Hypothalamus (tissue), 51 donors: ENCODE data around the gene MMRN2.
A peak's percentile ranks its signal among the peaks of the same experiment; 100 is the strongest.
"Not testable (repeated sequence)": the region's sequence is repeated elsewhere in the genome, so short reads cannot be mapped to it uniquely, and the experiment has no call there.

ENCODE experiments used
- DNase-seq, 51 donors: peaks; one replicate each; lab custom pipeline; 2025; lab: John Stamatoyannopoulos, UW

The MMRN2 gene

GRCh38 chr10:86958116-86958900, 893 bp upstream of the MMRN2 start, which contains the start of gene SNCG:
SNCG (plus strand) TSS chr10:86958599; CDS start chr10:86958698, 99 bp downstream.
- DNase-seq = peak in 20 of 51 donors; percentile 5 to 61 (median 44)

GRCh38 chr10:86956848-86957448, 467 bp downstream of the MMRN2 start:
- no peak for DNase-seq

GRCh38 chr10:86956195-86956847, 1.1 kb downstream of the MMRN2 start:
- DNase-seq = no peak

GRCh38 chr10:86955501-86956194, 1.8 kb downstream of the MMRN2 start:
- no peak for DNase-seq

- no peak for DNase-seq
Measured at GRCh38 chr10:86954681-86955500, 2.5 kb downstream of the MMRN2 start.

GRCh38 chr10:86953747-86954680, 3.4 kb downstream of the MMRN2 start:
- peak in 21 of 51 donors; percentile 21 to 70 (median 46) for DNase-seq

- not testable (repeated sequence) for DNase-seq
Measured at GRCh38 chr10:86952697-86953096, 4.7 kb downstream of the MMRN2 start.

- DNase-seq = no peak
Measured at GRCh38 chr10:86952106-86952505, 5.3 kb downstream of the MMRN2 start.

- DNase-seq = no peak
Measured at GRCh38 chr10:86951184-86951761, 6.1 kb downstream of the MMRN2 start.

- DNase-seq = no peak
Measured at GRCh38 chr10:86950349-86950748, 7.1 kb downstream of the MMRN2 start.

- not testable (repeated sequence) for DNase-seq
Measured at GRCh38 chr10:86947806-86948205, 9.6 kb downstream of the MMRN2 start.

- peak in 8 of 51 donors; percentile 18 to 40 (median 23) for DNase-seq
Measured at GRCh38 chr10:86946213-86947155, 10.9 kb downstream of the MMRN2 start.

GRCh38 chr10:86945361-86946212, 11.8 kb downstream of the MMRN2 start:
- DNase-seq = peak in 2 of 51 donors; percentile 20 to 31

- DNase-seq = no peak
Measured at GRCh38 chr10:86944907-86945306, 12.5 kb downstream of the MMRN2 start.

GRCh38 chr10:86944471-86944870, 12.9 kb downstream of the MMRN2 start:
- DNase-seq = no peak

- DNase-seq = no peak
Measured at GRCh38 chr10:86944031-86944419, 13.4 kb downstream of the MMRN2 start.
